Uterus (tissue), 4 donors: ENCODE measurements around the gene SAMD3. TPM values are rescaled to one million over a fixed set of nuclear protein-coding genes. Genes with fewer than 3 reads are reported as not detected.
"Not testable (repeated sequence)": the region's sequence is repeated elsewhere in the genome, so short reads cannot be mapped to it uniquely, and the experiment has no call there.

ENCODE experiments used
- DNase-seq, 2 donors: peaks; one replicate each; pipeline ENCODE4 v3.0.0-alpha.2; 2019 to 2020
- H3K27ac ChIP-seq, 2 donors: fragments of 200-600 bp; sonication (generic); 1 replicate in 1 of 2; 2 replicates in 1 of 2; pipeline ENCODE4 v1.5.1; 2016 to 2018
- H3K27me3 ChIP-seq, 2 donors: fragments of 200-600 bp; sonication (generic); one replicate each; pipeline ENCODE4 v1.5.1; 2018 to 2019; ENCODE audit warnings: control low read depth in 1 of 2
- H3K36me3 ChIP-seq, 2 donors: fragments of 200-600 bp; sonication (generic); one replicate each; pipeline ENCODE4 v1.5.1; 2019; ENCODE audit warnings: control low read depth in 1 of 2
- H3K4me1 ChIP-seq, 2 donors: fragments of 200-600 bp; sonication (generic); one replicate each; pipeline ENCODE4 v1.5.1; 2018 to 2019; ENCODE audit warnings: control low read depth in 1 of 2
- H3K4me3 ChIP-seq, 2 donors: fragments of 200-600 bp; sonication (generic); 1 replicate in 1 of 2; 2 replicates in 1 of 2; pipeline ENCODE4 v1.5.1; 2018 to 2019; ENCODE audit warnings: mild to moderate bottlenecking in 1 of 2
- H3K9me3 ChIP-seq, 2 donors: fragments of 200-600 bp; sonication (generic); one replicate each; pipeline ENCODE4 v1.5.1; 2019; ENCODE audit warnings: control low read depth in 1 of 2
- CTCF ChIP-seq, 4 experiments: fragments of 200-600 bp in 2 of 4; fragments of 450-650 bp in 2 of 4; sonication (generic) in 2 of 4; IDR thresholded peaks; one replicate each; pipeline ENCODE4 v1.5.1; 2016 to 2019; ENCODE audit warnings: antibody characterized with exemption in 4 of 4, mild to moderate bottlenecking in 2 of 4, moderate library complexity in 1 of 4
- POLR2A ChIP-seq, 2 donors: fragments of 450-650 bp; IDR thresholded peaks; one replicate each; pipeline ENCODE4 v1.6.1; 2016; ENCODE audit warnings: antibody characterized with exemption in 2 of 2, mild to moderate bottlenecking in 1 of 2, moderate library complexity in 1 of 2
- intact Hi-C: fragments of 100-400 bp; cut with DNase I; formaldehyde crosslinking; loops from one replicate; pipeline ENCODE4 v1.15.1; 2023; ENCODE audit warnings: low total_unique reads
- total RNA-seq, 4 donors: library from RNA; depleted of rRNA in 3 of 4; stranded (reverse); fragments of >200 nt in 3 of 4; gene quantifications; one replicate each; pipeline versions ENCODE4 v1.1.0 to v1.2.4, GENCODE V29; 2014 to 2023
- donor health status: DM: yes; HTN: yes; CAD: no.

Gene SAMD3
- total RNA-seq, 4 donors from 2014 or later: 4.1 to 10.0 (median 4.5) TPM

DNA sequence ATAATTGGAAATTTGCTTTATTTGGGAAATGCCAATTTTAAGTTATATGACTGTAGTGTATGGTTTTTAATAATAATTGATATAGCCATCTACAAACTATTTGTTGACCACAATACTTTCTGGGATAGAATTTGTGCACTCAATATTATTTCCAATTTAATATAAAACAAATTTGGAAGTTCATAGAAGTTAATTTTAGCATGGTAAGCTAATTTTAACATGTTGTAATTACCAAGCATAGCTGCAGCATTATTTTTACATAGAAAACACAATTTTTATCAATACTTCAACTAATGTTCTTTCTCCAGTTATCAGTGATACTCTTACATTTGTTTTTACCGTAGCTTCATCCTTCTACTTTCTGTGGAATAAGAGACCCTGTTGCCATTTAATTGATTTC lies 103.5 kb downstream of the SAMD3 start:
- no peak overlapping the region for H3K4me3 ChIP-seq
- intact Hi-C loops: no loop called here

DNA sequence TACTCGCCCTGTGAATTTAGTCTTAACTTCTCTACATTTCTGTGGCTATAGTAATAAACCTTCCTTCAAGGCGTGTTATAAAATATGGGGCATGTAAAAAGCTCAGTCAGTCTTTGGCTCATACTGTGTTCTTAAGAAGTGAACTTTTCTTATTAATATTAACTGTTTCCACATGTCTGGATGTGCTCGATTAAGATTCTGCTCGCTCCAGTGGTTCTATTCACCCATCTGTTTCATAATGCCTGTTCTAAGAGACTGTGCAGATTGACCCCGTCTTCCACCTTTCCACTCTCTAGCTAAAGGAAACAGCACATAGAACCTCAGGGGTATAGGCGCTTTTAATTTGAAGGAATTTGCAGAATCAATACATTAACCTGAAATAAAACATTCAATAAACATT lies 104.5 kb downstream of the SAMD3 start:
- no peaks in the 10 kb centered on the region for H3K4me1 ChIP-seq
- DNase-seq: no peak
- TF ChIP-seq POLR2A (IDR thresholded peaks at IDR 0.05) (no peak), CTCF (IDR thresholded peaks at IDR 0.05) (no peak)
- H3K27ac ChIP-seq: no peak overlapping the region
- H3K27me3 ChIP-seq: no peaks in the 10 kb centered on the region
- no peaks in the 10 kb centered on the region for H3K36me3 ChIP-seq
- intact Hi-C loops: no loop called here
- no peak overlapping the region for H3K4me3 ChIP-seq
- no peaks in the 10 kb centered on the region for H3K9me3 ChIP-seq

More for the DNA sequence above, 103.5 kb downstream of the SAMD3 start:
- Histone ChIP-seq H3K36me3 (no peaks in the 10 kb centered on the region), H3K27ac (no peak overlapping the region), H3K4me1 (no peaks in the 10 kb centered on the region), H3K27me3 (no peaks in the 10 kb centered on the region), H3K9me3 (no peaks in the 10 kb centered on the region)
- TF ChIP-seq CTCF (IDR thresholded peaks at IDR 0.05): no peak
- no peak for TF ChIP-seq POLR2A (IDR thresholded peaks at IDR 0.05)
- no peak for DNase-seq

GRCh38 chr6:130117187-130117701 lies 105.5 kb downstream of the SAMD3 start:
- H3K36me3 ChIP-seq, H3K9me3 ChIP-seq, H3K27me3 ChIP-seq, H3K27ac ChIP-seq, H3K4me1 ChIP-seq, DNase-seq, intact Hi-C loops, H3K4me3 ChIP-seq: not testable (repeated sequence)

GRCh38 chr6:130116273-130116672 lies 106.5 kb downstream of the SAMD3 start:
- H3K9me3 ChIP-seq: no peaks in the 10 kb centered on the region
- no peak overlapping the region for H3K27ac ChIP-seq

GRCh38 chr6:130115036-130115435 lies 107.7 kb downstream of the SAMD3 start:
- DNase-seq: no peak
- no peaks in the 10 kb centered on the region for H3K36me3 ChIP-seq
- intact Hi-C loops: no loop called here
- no peak for TF ChIP-seq POLR2A (IDR thresholded peaks at IDR 0.05)
- TF ChIP-seq CTCF (IDR thresholded peaks at IDR 0.05): no peak
- no peaks in the 10 kb centered on the region for H3K27me3 ChIP-seq
- H3K4me3 ChIP-seq: no peak overlapping the region
- no peak overlapping the region for H3K27ac ChIP-seq
- no peaks in the 10 kb centered on the region for H3K9me3 ChIP-seq
- no peaks in the 10 kb centered on the region for H3K4me1 ChIP-seq

More at GRCh38 chr6:130116273-130116672, 106.5 kb downstream of the SAMD3 start:
- H3K36me3 ChIP-seq: no peaks in the 10 kb centered on the region
- no peak for DNase-seq
- no peak overlapping the region for H3K4me3 ChIP-seq
- TF ChIP-seq POLR2A (IDR thresholded peaks at IDR 0.05): no peak
- TF ChIP-seq CTCF (IDR thresholded peaks at IDR 0.05): no peak
- intact Hi-C loops: no loop called here
- no peaks in the 10 kb centered on the region for H3K27me3 ChIP-seq
- H3K4me1 ChIP-seq: no peaks in the 10 kb centered on the region

DNA sequence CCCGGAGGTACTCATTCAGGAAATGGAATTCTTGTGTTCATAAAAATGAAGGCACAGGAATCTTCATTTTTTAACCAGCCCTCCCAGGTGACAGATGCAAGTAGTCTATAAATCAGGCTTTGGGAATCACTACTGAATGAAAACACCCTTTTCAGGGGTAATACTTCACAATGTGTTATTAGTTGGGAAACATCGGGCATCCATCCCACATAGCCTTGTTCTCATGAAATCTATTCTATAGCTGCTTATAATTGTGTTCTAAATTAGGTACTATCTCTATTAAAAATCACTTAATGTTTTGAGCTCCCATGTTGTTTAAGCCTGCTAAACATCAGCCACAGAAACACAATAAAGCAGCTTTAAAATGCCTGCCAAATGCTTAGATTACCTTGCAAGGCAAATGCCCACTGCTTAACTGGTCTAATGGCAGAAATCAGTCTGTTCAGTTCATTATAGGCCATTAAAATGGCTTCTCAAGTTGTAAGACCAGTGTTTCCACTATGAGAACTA lies 109.5 kb downstream of the SAMD3 start:
- H3K27ac ChIP-seq: no peak overlapping the region
- H3K4me1 ChIP-seq: no peaks in the 10 kb centered on the region
- no peak for TF ChIP-seq POLR2A (IDR thresholded peaks at IDR 0.05)
- TF ChIP-seq CTCF (IDR thresholded peaks at IDR 0.05): no peak
- no peaks in the 10 kb centered on the region for H3K27me3 ChIP-seq
- intact Hi-C loops: no loop called here
- H3K4me3 ChIP-seq: no peak overlapping the region
- no peaks in the 10 kb centered on the region for H3K36me3 ChIP-seq
- H3K9me3 ChIP-seq: no peaks in the 10 kb centered on the region
- DNase-seq: no peak
